Measurements from ENCODE around the gene NKAPL. TPM values are rescaled to one million over a fixed set of nuclear protein-coding genes. Genes with fewer than 3 reads are reported as not detected.
A peak's percentile ranks its signal among the peaks of the same experiment; 100 is the strongest.
"Not testable (repeated sequence)": the region's sequence is repeated elsewhere in the genome, so short reads cannot be mapped to it uniquely, and the experiment has no call there.

NKAPL gene
- total RNA-seq, 2 donors from 2014 or later, result 5.4 to 6.1 TPM

DNA sequence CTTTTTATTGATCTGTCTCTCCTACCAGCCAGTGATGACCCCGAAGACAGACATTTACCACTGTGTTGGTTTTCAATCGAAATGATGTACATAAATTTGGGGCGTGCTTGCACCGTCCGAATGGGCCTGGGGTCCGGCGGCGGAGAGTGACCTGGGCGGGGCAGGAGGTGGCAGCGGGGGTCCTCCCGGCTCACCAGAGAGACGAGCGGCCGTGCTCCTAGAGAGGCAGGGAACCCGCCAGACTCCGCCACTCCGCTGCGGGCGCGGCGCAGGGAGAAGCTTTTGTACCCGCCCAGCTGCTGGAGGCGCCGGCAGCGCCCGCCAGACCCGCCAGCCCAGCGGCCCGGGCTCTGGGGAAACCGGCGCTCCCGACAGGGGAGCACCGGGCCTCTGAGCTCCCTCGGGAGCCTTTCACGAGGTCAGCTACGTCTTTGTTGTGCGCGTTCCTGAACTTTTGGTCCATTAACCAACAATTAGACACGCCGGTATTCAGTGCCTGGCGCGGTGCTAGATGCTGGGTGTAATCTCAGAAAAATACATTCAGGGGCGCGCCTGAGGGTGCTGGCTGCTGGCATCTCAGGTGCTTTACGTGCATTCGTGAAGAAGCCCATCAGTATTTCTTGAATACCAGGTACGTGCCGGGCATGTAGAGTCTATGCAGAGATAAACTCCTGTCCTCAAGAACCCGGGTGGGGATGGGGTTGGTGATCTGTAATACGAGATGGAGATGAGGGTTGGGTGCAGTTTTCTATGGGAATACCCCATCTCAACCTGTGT, 22.4 kb downstream of the NKAPL start, which contains the start of gene PGBD1:
TSS of gene PGBD1 (plus strand) at position 285 of the 777 bp plus-strand sequence. CDS start 2,242 bp downstream, outside the sequence.
- DNase-seq (peak; percentile 87), ATAC-seq (peak; percentile 96 to 98)
- intact Hi-C loops (cut with DNase I), result loop anchor here (2.0 to 5.0 kb wide), 2 partner anchors 61 to 75 kb away; no protein-coding TSS in a partner anchor

DNA sequence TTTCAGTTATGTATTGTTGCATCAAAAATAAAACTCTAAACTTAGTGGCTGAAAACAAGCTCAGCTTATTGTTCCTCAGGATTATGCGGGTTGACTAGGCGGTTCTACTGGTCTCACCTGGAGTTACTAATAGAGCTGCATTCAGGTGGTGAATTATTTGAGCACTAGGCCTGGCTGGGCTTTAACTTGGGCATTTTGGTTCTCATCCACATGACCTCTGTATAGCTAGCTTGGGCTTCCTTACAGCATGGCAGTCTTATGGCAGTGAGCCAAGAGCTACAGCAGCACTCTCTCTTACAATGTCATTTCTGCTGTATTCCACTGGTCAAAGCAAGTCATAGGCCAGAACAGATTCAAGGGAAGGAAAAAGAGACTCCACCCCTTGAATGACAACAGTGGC, 23.8 kb downstream of the NKAPL start:
- ATAC-seq, result no peak
- intact Hi-C loops (cut with DNase I), result loop anchor here in 1 of 2 donors (5.0 kb wide), 1 partner anchor 59 kb away; no protein-coding TSS in a partner anchor
- no peak for DNase-seq

GRCh38 chr6:28291573-28291972, 32.5 kb downstream of the NKAPL start:
- DNase-seq, result no peak
- intact Hi-C loops (cut with DNase I), result no loop called here
- ATAC-seq, result no peak

DNA sequence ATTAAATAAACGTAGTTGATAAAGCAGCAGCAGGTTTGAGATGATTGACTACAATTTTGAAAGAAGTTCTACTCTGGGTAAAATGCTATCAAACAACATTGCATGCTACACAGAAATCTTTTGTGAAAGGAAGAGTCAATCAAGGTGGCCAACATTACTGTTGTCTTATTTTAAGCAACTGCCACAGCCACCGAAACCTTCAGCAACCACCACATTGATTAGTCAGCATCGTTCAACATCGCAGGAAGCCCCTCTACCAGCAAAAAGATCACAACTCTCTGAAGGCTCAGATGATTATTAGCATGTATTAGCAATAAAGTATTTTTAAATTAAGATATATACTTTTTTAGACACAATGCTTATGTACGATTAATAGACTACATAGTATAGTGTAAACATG, 36.2 kb downstream of the NKAPL start:
- DNase-seq (no peak), ATAC-seq (no peak)
- intact Hi-C loops (cut with DNase I), result no loop called here

DNA sequence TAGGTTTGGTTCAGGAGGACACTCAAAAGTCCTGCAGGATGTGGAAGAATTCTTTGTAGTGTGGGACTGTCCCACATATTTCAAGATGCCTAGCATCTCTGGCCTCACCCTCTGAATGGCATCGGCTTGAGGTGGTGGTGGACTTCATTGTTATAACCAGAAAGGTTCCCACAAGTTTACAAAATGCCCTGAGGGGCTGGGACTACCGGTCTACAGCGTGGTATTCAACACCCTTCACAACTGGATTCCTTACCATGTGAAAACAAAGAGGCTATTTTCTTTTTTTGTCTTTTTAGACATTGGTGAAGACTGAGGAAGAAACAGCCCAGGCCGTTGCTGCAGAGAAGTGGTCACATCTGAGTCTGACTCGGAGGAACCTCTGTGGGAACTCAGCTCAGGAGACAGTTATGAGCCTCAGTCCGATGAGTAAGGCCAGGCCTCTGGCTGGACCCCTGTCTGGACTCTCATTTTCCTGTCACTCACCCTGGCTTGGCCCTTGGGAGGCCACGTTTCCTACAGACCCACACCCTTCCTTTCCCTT, 37.5 kb downstream of the NKAPL start:
- DNase-seq (no peak), ATAC-seq (no peak)

DNA sequence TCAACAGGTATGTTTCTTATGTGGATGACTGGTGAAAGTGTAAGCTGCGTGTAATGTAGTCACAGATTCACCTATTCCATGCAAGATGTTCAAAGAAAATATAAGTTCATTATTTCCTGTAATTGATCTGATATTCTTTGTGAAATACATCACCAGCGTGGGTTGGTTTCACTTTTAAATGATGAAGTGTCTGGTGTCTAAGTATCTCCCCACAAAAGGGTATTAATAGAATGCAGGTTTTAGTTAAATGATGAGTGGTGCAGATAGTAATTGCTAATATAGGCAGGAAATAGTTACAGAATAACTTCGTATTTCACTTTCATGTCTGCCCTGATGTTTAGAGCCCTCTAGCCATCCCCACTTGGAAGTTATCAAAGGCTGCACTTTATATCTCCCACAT, 44.5 kb downstream of the NKAPL start:
- DNase-seq (no peak), ATAC-seq (no peak)
- intact Hi-C loops (cut with DNase I), result no loop called here

More for the DNA sequence above, 37.5 kb downstream of the NKAPL start:
- intact Hi-C loops (cut with DNase I), result no loop called here

DNA sequence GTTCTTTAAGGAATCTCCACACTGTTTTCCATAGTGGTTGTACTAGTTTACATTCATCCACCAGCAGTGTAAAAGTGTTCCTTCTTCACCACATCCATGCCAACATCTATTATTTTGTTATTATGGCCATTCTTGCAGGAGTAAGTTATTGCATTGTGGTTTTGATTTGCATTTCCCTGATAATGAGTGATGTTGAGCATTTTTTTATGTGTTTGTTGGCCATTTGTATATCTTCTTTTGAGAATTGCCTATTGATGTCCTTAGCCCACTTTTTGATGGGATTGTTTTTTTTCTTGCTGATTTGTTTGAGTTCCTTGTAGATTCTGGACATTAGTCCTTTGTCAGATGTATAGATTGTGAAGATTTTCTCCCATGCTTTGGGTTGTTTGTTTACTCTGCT, 47.3 kb downstream of the NKAPL start:
- ATAC-seq; intact Hi-C loops (cut with DNase I); DNase-seq: not testable (repeated sequence)

Other genes with a start within 250 kb of the NKAPL start
- gene ZNF165, start 178.7 kb upstream of the NKAPL start, total RNA-seq, result under 1 TPM; 0.24 to 0.44 TPM
- gene ZSCAN16, start 134.7 kb upstream of the NKAPL start, total RNA-seq, result 1 to 10 TPM; 2.4 TPM
- gene ZKSCAN8, start 117.4 kb upstream of the NKAPL start, total RNA-seq, result 10 to 100 TPM; 10.8 to 15.8 TPM
- 1 to 10 TPM; 9.2 to 9.6 TPM for gene ZSCAN9, start 34.0 kb upstream of the NKAPL start, total RNA-seq
- 1 to 10 TPM; 2.3 to 3.1 TPM for gene ZKSCAN4, start 7.0 kb upstream of the NKAPL start, total RNA-seq
- 10 to 100 TPM in 1 of 2 donors, 1 to 10 TPM in 1; 8.8 to 11.9 TPM for gene ZSCAN26, start 7.8 kb downstream of the NKAPL start, total RNA-seq
- gene PGBD1, start 22.3 kb downstream of the NKAPL start, total RNA-seq, result 1 to 10 TPM; 2.7 TPM
- 10 to 100 TPM in 1 of 2 donors, 1 to 10 TPM in 1; 8.4 to 11.4 TPM for gene ZSCAN31, start 76.9 kb downstream of the NKAPL start, total RNA-seq
- 1 to 10 TPM; 3.2 to 4.6 TPM for gene ZKSCAN3, start 90.7 kb downstream of the NKAPL start, total RNA-seq
- gene ZSCAN12, start 140.4 kb downstream of the NKAPL start, total RNA-seq, result 1 to 10 TPM; 2.6 to 3.7 TPM
- gene ZSCAN23, start 184.2 kb downstream of the NKAPL start, total RNA-seq, result 1 to 10 TPM; 1.1 to 1.2 TPM